Testis (tissue), 2 donors: Measurements from ENCODE around the gene CD101.

Experiments
- CTCF ChIP-seq, 3 experiments: fragments of 450-650 bp in 2 of 3; fragments of 200-600 bp in 1 of 3; sonication (generic) in 1 of 3; IDR thresholded peaks; one replicate each; pipeline ENCODE4 v1.5.1; 2016 to 2019; ENCODE audit warnings: antibody characterized with exemption in 3 of 3, mild to moderate bottlenecking in 2 of 3, moderate library complexity in 1 of 3
- POLR2A ChIP-seq: fragments of 450-650 bp; IDR thresholded peaks from one replicate; pipeline ENCODE4 v1.6.1; 2017; ENCODE audit warnings: antibody characterized with exemption, mild to moderate bottlenecking, moderate library complexity

GRCh38 chr1:117009132-117009531 is 7.6 kb downstream of the CD101 start:
- TF ChIP-seq CTCF (IDR thresholded peaks at IDR 0.05), result no peak
- no peak for TF ChIP-seq POLR2A
